ENCODE data around the gene FOXN3. TPM values are rescaled to one million over a fixed set of nuclear protein-coding genes. Genes with fewer than 3 reads are reported as not detected.

FOXN3 gene
- total RNA-seq, 1 experiment from 2014 or later: 8.8 TPM

DNA sequence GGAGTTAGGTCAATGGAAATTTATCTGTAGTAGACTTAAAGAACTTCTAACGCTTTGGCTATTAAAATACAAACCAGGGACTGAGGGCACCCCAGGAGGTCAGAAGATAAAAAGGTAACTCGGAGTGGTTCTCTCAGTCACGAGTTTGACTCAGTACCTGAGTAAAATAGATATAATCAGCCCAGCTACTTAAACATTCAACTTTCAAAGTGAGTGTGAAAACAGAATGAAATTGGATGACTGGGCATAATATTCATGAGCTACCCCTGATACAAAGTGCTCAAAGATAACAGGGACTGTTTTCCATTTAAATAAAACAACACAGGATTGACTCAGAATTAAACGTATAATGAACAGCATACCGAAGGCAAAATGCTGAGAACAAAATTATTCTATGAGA is 75.0 kb downstream of the FOXN3 start:
- Histone ChIP-seq H3K4me3 (ENCODE audit: low read depth in 2 of 2, low read length in 2 of 2) (no peak overlapping the region), H3K36me3 (ENCODE audit: control insufficient read depth, insufficient read depth, low read length) (no peaks in the 10 kb centered on the region), H3K27me3 (ENCODE audit: control insufficient read depth, insufficient read depth, low read length) (no peaks in the 10 kb centered on the region), H3K9me3 (ENCODE audit: control insufficient read depth, insufficient read depth, low read depth, low read length) (no peaks in the 10 kb centered on the region), H3K4me1 (ENCODE audit: control insufficient read depth, insufficient read depth, low read length) (no peaks in the 10 kb centered on the region), H3K27ac (ENCODE audit: low read length) (no peak overlapping the region)
- BruUV-seq (replicated peaks): no TSS peak
- intact Hi-C loops (cut with micrococcal nuclease; ENCODE audit: unreplicated experiment): no loop called here
- no peak for DNase-seq (ENCODE audit: low read depth, low spot score)
- in situ Hi-C loops (cut with HindIII; ENCODE audit: low pct_unique_long_range_greater_than_20kb, low sequenced_read_pairs): no loop called here
- POLR2A ChIA-PET: no interaction called here
- CTCF ChIA-PET: no interaction called here
- TF ChIP-seq POLR2AphosphoS5 (IDR thresholded peaks at IDR 0.05; ENCODE audit: low read depth, low read length) (no peak), TCF7L2 (IDR thresholded peaks at IDR 0.05; ENCODE audit: low read depth, low read length) (no peak), SIN3A (IDR thresholded peaks at IDR 0.05; ENCODE audit: borderline replicate concordance, insufficient read depth, low read depth, low read length) (no peak), CTCF (IDR thresholded peaks at IDR 0.05) (no peak)
- TF ChIP-seq, protein P1, sequence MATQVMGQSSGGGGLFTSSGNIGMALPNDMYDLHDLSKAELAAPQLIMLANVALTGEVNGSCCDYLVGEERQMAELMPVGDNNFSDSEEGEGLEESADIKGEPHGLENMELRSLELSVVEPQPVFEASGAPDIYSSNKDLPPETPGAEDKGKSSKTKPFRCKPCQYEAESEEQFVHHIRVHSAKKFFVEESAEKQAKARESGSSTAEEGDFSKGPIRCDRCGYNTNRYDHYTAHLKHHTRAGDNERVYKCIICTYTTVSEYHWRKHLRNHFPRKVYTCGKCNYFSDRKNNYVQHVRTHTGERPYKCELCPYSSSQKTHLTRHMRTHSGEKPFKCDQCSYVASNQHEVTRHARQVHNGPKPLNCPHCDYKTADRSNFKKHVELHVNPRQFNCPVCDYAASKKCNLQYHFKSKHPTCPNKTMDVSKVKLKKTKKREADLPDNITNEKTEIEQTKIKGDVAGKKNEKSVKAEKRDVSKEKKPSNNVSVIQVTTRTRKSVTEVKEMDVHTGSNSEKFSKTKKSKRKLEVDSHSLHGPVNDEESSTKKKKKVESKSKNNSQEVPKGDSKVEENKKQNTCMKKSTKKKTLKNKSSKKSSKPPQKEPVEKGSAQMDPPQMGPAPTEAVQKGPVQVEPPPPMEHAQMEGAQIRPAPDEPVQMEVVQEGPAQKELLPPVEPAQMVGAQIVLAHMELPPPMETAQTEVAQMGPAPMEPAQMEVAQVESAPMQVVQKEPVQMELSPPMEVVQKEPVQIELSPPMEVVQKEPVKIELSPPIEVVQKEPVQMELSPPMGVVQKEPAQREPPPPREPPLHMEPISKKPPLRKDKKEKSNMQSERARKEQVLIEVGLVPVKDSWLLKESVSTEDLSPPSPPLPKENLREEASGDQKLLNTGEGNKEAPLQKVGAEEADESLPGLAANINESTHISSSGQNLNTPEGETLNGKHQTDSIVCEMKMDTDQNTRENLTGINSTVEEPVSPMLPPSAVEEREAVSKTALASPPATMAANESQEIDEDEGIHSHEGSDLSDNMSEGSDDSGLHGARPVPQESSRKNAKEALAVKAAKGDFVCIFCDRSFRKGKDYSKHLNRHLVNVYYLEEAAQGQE (IDR thresholded peaks at IDR 0.05; ENCODE audit: insufficient read depth in 1 of 2, low read depth in 2 of 2, low read length in 1 of 2): no peak
- no peak for ATAC-seq

DNA sequence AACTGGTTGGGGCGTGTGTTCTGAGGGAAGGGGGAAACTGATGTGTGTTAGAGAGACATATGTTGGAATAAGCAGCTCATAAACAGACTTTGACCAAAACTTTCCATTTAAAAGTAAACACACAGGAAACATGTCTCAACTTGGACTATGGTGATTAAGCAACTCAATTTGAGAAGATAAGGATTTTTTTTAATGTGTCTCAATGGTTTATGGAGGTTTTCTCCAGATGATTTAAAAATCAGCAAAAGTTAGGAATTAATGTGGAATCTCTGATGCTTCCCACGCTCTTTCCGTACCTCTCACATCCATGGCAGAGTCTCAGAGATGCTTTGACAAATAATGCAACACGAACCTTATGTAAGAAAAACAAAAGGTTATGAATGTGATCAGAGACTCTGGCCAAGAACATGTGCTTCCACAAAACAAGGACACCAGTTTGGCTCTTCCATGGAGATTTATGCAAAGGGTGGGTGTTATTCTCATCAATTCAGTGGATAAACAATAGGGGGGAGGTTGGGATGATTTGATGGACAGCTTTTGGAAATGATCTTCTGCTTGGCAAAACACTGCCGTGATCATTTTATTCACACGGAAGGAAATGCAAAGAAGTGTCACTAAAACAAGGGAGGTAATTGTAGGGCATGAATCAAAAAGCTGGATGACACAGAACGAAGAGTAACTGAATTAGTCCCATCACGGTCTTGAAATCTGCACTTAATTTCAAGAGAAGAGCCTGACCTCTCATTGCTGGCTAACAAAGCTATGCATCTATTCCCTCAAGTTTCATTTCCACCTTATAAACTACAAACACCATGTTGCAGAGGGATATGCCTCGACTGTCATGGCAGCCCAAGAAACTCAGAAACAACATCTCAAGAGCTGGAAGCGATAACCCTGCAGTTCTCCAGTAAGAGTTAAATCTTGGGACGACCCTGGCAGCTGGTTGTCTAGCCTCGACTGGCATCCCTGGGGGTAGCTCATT is 76.5 kb downstream of the FOXN3 start:
- no peaks in the 10 kb centered on the region for H3K9me3 ChIP-seq (ENCODE audit: control insufficient read depth, insufficient read depth, low read depth, low read length)
- H3K4me3 ChIP-seq (ENCODE audit: low read depth in 2 of 2, low read length in 2 of 2): no peak overlapping the region
- no peaks in the 10 kb centered on the region for H3K4me1 ChIP-seq (ENCODE audit: control insufficient read depth, insufficient read depth, low read length)
- in situ Hi-C loops (cut with HindIII; ENCODE audit: low pct_unique_long_range_greater_than_20kb, low sequenced_read_pairs) (no loop called here), intact Hi-C loops (cut with micrococcal nuclease; ENCODE audit: unreplicated experiment) (no loop called here)
- no peaks in the 10 kb centered on the region for H3K27me3 ChIP-seq (ENCODE audit: control insufficient read depth, insufficient read depth, low read length)
- CTCF ChIA-PET: no interaction called here
- no peak overlapping the region for H3K27ac ChIP-seq (ENCODE audit: low read length)
- no TSS peak for BruUV-seq (replicated peaks)
- no peak for DNase-seq (ENCODE audit: low read depth, low spot score)
- no peak for ATAC-seq
- no peaks in the 10 kb centered on the region for H3K36me3 ChIP-seq (ENCODE audit: control insufficient read depth, insufficient read depth, low read length)
- POLR2A ChIA-PET: no interaction called here
- TF ChIP-seq TCF7L2 (IDR thresholded peaks at IDR 0.05; ENCODE audit: low read depth, low read length) (no peak), SIN3A (IDR thresholded peaks at IDR 0.05; ENCODE audit: borderline replicate concordance, insufficient read depth, low read depth, low read length) (no peak), POLR2AphosphoS5 (IDR thresholded peaks at IDR 0.05; ENCODE audit: low read depth, low read length) (no peak), CTCF (IDR thresholded peaks at IDR 0.05) (no peak)
- TF ChIP-seq, protein P1 (IDR thresholded peaks at IDR 0.05; ENCODE audit: insufficient read depth in 1 of 2, low read depth in 2 of 2, low read length in 1 of 2): no peak
